Activated CD4-positive, alpha-beta T cell treated with anti-CD3 and anti-CD28 coated beads for 4 hours (primary cell): ENCODE measurements around the gene C11orf58.

Experiments
- DNase-seq, 2 donors: peaks; one replicate each; pipeline ENCODE4 v3.0.0-alpha.2; 2020

Gene C11orf58

DNA sequence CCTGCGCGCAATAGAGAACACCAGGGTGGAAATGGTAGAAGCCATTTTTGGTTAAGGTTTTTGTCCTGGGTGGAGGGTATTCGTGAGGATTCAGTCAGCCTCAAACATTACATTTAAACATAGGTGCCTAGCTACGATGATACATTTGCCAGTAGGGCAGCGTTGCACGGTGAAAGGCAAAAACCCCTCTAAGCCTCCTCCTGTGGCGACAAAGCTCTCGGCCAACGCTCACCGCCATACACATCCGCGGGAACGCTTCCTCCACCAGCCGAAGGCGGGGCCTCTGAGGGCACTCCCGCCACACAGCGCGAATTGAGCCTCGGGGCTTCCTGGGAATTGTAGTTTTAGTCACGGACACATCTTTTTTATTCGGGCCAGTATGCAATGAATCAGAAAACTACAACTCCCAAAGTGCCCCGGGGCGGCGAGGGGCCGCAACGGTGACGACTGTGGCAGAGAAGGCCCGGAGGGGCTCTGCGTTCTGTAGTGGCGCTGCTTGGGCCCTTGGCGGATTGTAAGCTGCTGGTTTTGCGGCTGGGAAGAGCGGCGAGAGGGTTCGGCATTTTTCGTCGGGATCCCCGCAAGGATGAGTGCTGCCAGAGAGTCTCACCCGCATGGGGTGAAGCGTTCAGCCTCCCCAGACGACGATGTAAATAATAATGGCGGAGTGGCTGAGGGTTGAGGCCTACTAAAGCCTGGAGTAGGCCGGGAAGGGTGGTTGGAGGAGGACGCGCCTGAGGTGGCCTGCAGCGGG is at the start of gene C11orf58:
TSS of gene C11orf58 (plus strand) at position 455 of the 754 bp plus-strand sequence. CDS start at position 587, 132 bp downstream.
- peak; percentile 91 to 96 for DNase-seq

DNA sequence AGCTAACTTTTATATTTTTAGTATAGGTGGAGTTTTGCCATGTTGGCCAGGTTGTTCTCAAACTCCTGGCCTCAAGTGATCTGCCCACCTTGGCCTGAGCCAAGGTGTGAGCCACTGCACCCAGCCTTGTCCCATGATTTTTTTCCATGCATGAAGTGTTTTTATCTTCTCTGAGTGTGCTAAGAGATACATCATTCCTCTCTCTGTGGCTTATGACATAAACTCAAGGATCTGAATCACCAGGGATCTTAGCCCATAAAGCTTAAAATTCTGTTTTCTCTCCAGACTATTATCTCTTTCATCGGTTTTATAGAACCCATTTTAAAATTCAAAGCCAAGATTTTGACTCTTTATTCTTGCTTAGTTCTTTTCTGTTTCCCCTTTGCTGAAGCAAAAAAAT is 48.4 kb upstream of the C11orf58 start:
- no peak for DNase-seq

DNA sequence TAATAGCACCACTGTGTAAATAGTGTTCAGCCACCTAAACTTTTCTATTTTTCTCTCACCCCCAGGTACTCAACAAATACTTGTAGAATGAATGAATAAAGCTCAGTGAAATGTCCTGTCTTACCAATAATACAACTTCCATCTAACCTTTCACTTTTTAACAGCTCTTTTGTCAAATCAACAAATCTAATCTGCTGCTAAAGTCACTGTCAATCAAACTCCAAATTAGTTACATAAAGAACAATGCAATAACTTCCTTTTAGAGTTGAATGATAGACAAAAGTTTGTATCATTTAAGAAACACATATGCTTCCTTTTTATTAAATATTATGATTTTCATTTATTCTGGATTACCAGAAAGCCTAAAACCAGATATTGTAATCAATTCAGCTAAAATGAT is 34.7 kb upstream of the C11orf58 start:
- DNase-seq: no peak

DNA sequence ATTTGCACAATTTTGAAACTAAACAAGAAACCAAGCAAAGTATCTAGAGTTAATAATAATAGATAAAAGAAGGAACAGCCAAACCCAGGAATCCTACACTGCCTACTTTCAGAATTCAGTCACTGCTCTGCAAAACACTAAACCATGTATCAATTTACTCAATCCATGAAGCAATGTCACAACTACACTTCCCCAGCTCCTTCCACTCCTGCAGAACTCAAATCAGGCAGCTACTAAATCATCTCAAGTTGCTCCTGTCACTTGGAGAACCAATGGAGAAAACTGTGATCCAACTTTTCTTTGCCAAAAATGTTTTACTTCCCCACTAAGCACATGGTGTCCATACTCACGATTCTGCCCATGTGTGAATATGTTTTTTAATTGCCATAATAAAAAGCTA is 24.9 kb upstream of the C11orf58 start:
- DNase-seq: no peak

DNA sequence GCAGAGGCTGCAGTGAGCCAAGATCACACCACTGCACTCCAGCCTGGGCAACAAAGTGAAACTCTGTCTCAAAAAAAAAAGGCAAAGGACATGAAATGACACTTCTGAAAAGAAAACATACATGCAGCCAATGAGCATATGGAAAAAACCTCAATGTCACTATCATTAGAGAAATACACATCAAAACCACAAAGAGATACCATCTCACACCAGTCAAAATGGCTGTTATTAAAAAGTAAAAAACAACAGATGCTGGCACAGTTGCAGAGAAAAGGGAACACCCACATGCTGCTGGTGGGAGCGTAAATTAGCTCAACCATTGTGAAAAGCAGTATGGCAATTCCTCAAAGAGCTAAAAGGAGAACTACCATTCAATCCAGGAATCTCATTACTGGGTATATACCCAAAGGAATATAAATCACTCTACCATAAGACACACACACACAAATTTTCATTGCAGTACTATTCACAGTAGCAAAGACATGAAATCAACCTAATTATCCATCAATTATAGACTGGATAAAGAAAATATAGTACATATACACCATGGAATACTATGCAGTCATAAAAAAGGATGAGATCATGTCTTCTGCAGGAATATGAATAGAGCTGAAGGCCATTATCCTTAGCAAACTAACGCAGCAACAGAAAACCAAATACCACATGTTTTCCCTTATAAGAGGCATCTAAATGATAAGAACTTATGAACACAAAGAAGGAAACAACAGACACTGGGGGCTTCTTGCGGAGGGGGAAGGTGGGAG is 15.7 kb upstream of the C11orf58 start:
- DNase-seq: no peak

DNA sequence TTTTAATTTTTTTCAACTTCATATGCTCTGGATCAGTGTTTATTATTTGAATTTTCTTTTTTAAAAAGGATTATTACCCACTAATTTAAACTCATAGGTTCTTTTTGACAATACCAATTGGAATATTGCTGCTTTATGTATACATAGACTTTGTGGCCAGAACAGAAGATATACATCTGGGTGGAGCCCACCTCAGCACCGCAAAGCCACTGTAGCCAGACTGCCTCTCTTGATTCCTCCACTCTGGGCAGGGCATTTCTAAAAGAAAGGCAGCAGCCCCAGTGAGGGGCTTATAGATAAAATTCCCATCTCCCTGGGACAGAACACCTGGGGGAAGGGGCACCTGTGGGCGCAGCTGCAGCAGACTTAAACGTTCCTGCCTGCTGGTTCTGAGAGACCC is 10.6 kb upstream of the C11orf58 start:
- no peak for DNase-seq

DNA sequence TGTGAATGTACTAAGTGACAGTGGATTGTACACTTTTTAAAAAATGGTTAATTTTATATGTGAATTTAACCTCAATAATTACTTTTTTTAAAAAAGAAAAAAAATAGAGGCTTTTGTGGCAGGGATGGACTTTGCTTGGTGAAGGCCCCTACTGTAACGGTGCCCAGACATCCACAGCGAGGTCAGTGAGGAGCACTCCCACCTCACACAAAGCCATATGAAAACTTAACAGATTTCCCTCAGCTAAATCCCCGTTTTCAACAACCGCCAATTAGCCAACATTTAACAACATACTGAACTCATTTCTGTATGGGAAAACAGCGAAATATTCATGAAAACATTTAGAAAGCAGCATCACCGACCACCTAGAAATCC is 642 bp upstream of the C11orf58 start:
- no peak for DNase-seq

DNA sequence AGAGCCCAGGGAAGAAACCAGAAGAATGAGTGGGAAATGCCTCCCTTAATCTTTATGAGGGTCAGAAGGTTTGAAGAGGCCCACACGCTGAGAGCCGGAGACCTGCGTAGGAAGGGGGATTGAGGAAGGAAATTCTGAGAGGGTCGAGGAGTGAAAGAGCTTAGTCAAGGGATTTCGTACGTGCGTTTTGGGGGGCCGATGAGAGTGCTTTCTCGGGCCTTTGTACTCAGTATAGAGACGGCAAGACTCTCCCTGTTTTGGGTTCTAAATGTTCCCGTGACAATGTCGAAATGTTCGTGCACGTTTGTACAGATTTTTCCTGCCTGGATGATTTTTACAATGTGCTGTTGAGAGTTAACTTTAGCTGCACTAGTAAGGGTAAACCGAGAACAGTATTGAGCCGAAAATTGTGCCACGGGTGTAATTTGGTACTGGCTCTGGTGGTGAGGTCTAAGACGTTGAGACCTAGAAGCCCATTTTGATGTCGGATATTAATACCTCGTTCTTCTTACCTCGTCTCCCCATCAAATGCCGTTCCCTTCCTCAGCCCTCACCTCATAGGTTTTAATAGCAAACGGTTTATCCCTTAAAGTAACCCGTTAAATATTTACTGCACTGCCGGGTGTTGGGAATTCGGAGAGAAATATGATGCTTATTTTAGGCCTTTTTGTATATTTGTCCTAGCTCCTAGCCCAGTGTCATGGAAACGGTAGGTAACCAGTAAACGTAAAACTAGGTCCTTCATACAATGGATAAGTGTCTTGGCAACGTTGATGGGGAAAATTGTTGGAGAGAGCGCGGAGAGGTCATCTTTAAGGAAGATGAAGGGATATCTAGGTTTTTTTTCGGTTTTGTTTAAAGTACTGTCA is 734 bp downstream of the C11orf58 start:
- DNase-seq: no peak

DNA sequence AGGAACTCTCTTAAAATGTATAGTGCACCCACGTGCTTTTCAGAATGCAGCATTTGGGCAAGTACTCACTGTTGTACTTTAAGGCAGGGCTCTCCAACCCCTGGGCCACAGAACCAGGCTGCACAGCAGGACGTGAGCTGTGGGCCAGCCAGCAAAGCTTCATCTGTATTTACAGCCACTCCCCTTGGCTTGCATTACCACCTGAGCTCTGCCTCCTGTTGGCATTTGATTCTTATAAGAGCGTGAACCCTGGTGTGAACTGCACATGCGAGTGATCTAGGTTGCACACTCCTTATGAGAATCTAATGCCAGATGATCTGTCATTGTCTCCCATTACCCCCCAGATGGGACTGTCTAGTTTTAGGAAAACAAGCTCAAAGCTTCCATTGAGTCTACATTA is 3.0 kb downstream of the C11orf58 start:
- no peak for DNase-seq

DNA sequence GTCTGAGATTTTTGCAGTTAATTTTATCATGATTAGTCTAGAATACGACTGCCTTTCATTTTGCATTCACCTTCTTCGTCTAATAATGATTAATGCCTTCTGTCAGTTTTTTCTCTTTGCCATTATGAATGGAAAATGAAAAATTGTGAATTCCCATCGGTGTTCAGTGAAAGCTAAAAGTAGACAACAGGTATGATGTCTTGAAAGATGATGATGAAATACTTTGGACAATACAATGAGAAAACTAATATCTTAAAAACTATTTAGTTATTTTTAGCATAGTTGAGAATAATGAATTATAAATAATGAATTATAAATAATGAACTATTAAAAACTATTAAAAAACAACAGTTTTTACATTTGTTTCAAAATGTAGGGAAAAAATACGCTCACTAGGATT is 5.0 kb downstream of the C11orf58 start:
- no peak for DNase-seq

DNA sequence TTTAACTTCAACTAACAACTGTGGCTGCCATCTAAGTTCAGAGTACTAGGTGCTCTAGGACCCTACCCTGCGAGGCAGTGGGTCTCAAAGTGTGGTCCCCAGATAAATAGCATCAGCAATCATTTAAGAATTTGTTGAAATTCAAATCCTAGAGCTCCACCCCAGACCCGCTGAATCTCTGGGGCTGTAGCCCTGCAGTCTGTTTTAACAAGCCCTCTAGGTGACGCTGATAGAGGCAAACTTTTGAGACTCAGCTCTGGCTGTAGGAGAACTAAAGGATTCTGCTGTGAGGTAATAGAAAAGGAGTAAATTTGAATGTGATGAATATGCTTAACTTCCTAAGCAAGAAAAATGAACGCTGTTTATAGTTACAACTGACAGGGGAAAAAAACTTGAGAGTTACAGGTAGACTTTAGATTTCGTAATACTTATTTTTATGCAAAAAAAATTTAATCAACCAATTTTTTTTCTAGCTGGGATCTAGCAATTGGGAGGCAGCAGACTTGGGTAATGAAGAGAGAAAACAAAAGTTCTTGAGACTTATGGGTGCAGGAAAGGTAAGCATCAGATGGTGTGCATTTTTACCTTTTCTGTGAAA is 5.8 kb downstream of the C11orf58 start:
- no peak for DNase-seq

DNA sequence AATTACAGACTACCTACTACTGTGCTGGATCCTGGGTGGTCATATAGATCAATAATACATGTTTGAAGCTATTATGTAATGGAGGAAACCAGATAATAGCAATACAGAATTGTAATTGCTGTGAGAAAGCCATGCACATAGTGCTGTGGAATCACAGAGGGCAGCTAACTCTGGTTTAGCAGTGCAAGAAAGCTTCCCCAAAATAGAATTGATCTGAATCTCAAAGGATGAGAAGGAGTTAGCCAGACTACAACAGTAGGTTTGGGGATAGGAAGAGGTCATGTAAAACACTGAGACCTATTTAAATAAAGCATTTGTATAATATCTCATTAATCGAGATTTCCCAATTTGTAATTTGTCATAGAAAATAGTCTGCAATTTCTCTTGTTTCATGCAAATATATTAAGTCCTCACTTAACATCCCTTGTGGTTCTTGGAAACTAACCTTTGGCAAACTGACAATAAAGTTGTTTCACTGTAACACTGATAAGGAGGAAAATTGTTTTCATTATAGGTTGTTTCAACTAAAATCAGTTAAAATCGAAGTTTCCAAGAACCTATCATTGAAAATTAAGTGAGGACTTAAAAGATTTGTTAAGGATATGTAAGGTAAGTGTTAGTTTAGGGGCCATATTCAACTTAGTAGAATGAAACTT is 7.6 kb downstream of the C11orf58 start:
- no peak for DNase-seq

DNA sequence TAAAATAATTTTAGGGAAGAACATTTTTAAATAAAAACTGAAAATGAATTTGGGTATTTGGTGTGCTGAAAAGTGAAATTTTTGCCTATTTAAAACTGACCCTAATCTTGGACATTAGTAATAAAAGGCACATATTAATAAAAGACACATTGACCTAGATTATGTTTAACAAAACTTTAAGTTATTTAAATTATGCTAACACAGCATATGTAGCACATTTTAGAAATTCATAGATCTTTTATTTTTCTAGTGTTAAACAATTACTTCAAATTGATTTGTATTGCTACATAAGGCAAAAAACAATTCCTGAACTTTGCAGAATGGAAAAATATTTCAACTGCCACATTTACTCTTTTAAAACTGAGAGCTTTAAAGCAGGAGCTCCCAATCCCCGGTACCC is 10.6 kb downstream of the C11orf58 start:
- DNase-seq: no peak

DNA sequence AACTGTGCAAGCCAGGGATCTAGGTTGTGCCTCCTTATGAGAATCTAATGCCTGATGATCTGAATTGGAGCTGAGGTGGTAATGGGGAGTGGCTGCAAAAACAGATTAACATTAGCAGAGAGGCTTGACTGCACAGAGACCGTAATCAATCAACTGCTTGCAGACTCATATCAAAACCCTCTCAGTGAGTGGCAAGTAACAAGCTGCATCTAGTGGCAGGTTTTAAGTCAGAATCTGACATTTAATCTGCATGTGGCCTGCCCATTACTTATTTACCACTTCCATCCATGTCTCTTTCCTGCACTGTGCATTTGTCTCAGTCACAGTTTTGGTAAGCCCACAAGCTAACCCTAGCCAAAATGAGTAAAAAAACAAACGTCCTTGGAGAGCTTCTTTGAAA is 11.2 kb downstream of the C11orf58 start:
- DNase-seq: no peak

DNA sequence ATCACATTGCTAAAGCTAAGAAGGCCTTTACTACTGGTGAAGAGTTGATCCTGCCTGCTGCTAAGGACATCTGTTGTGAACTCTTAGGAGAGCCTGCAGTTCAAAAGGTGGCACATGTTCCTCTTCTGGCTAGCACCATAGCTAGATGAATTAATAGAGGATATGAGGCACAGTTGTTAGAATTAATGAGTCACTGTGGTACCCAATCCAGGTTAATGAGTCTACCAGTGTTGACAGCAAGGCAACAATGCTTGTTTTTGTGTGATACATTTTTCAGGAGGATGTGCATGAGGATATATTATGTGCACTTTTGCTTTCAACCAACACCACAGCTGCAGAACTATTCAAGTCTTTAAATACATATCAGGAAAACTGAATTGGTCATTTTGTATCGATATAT is 12.0 kb downstream of the C11orf58 start:
- DNase-seq: no peak

DNA sequence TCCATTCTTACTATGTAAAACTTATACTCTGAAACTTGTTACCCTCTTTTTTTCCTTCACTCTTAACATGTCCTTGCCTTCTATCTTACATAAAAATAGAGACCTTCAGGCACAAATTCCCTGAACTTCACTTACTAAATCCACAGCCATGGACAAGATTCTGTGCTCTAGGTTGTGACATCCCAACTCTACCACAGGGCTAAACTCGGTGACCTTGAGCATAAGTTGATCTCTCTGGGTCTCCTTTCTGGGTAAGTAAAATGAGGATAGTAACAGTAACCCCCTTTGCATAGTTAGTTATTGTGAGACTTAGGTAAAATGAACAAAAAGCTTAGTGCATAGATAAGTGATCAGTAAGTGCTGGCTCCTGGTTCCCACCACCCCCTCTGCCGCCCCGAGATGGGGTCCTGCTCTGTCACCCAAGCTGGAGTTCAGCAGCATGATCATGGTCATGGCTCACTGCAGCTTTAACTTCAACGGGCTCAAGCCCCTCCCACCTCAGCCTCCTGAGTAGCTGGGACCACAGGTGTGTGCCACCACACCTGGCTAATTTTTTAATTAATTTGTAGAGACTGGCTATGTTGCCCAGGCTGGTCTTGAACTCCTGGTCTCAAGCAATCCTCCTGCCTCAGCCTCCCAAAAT is 20.1 kb downstream of the C11orf58 start:
- DNase-seq: no peak

DNA sequence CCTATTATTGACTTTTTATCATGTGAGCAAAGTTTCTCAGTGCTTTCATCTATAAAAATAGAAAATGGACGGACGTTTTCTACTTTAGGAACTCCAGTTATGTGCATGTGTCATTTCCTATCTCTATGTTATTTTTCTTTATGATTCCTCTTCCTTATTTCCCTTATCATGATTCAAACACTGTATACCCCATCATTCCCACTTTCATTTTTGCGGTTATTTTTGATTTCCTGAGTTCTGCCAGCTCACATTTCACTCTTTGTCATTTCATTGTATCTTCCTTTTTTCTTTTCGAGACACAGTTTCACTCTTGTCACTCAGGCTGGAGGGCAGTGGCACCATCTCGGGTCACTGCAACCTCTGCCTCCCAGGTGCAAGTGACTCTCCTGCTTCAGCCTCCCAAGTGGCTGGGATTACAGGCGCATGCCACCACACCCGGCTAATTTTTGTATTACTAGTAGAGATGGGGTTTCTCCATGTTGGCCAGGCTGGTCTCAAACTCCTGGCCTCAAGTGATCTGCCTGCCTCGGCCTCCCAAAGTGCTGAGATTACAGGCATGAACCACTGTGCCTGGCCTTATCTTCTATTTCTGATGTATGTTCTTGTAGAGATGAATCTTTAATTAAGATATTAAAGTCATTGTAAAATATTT is 21.5 kb downstream of the C11orf58 start:
- DNase-seq: no peak

DNA sequence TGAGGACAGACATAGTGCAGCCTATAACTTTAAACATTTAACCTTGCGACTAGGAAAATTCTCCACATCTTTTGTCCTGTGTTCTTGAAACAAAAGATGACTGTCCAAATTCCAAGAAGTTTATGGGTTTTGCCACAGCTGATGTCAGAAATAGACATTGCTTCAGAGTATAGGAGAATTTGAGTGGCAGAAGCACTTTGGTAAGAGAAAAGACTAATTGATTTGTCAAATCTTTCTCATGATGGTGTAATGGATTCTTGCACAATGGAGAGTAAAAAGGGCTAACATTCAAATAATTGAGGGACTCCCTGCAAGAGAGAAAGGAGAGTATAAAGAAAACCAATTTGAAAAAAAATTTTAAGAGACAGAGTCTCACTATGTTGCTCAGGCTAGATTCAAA is 25.3 kb downstream of the C11orf58 start:
- no peak for DNase-seq

DNA sequence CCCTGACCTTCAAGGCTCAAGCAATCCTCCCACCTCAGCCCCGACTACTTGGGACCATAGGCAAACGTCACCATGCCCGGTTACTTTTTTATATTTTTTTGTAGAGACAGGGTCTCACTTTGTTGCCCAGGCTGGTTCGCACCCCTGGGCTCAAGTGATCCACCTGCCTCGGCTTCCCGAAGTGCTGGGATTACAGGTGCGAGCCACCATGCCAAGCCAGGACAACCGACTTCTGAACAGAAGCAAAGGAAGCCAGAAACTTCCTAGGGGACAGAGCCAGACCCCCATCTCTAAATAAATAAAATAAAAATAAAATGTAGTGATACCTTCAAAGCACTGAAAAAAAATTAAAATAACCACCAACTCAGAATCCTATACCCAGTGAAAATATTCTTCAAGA is 26.4 kb downstream of the C11orf58 start:
- no peak for DNase-seq

DNA sequence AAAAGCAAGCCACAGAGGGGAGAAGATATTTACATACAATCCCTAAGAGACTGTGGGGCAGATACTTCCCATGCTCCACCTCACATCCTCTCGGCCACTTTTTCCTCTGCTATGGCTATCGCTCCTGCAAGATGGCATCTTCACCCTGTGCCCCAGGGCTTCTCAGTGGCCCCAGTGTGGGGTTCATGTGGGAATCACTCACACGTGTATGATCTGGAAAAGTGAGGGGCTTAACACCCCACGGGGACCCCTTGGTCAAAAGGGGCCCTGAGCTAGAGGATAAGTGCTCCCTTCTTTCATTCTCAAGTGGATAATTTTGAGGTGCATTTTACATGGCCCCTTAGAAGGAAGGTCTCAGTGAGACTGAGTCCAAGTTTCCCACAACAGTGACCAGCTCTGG is 28.7 kb downstream of the C11orf58 start:
- no peak for DNase-seq

DNA sequence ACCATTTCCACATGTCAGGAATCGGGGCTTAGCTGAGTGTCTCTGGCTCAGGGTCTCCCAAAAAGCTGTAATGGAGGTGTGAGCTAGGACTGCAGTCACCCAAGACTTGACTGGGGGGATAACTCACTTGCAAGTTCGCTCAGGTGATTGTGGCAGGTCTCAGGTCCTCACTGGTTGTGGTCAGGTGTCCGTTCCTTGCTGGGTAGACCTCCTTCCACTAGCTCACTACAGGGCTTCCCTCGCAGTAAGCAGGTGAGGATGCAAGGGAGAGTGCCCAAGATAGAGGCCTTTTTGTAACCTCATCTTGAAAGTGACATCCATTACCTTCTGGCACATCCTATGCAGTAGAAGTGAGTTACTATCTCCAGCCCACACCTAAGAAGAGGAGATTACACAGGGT is 29.5 kb downstream of the C11orf58 start:
- no peak for DNase-seq

DNA sequence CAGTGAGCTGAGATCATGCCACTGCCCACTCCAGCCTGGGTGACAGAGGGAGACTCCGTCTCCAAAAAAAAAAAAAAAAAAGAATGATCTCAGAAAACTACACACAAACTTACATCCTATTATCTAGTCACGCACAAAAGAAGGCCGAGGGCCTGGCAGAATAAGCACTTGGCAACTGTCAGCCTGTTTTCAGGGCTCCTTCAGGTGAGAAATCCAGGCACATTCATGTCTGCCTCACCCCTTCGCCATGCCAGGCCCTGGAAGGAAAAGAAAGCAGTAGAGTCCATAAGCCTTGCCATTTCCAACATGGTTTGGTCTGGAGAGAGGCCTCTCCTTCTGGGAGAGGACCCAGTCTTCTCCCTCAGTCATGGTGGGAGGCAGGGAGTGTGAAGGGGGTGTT is 30.9 kb downstream of the C11orf58 start:
- DNase-seq: no peak
